ENCODE measurements around the gene RACGAP1.
A peak's percentile ranks its signal among the peaks of the same experiment; 100 is the strongest.
"Not testable (repeated sequence)": the region's sequence is repeated elsewhere in the genome, so short reads cannot be mapped to it uniquely, and the experiment has no call there.

Gene RACGAP1

GRCh38 chr12:50049254-50050118 is 24.2 kb upstream of the RACGAP1 start:
- H3K36me3 Mint-ChIP-seq: peaks cover 3% of the 10 kb centered on the region
- no peak overlapping the region for H3K4me3 Mint-ChIP-seq
- no peak overlapping the region for H3K27ac Mint-ChIP-seq
- H3K27me3 Mint-ChIP-seq: peaks cover 23% of the 10 kb centered on the region
- H3K4me1 Mint-ChIP-seq (ENCODE audit: low read depth): peaks cover 6% of the 10 kb centered on the region
- no peaks in the 10 kb centered on the region for H3K9me3 Mint-ChIP-seq (ENCODE audit: low read depth)

GRCh38 chr12:50047693-50048250 is 22.5 kb upstream of the RACGAP1 start:
- Mint-ChIP-seq H3K4me1 (ENCODE audit: low read depth) (peaks cover 18% of the 10 kb centered on the region), H3K27me3 (peaks cover 20% of the 10 kb centered on the region), H3K36me3 (peaks cover 3% of the 10 kb centered on the region), H3K4me3 (no peak overlapping the region), H3K27ac (no peak overlapping the region), H3K9me3 (ENCODE audit: low read depth) (no peaks in the 10 kb centered on the region)

- Mint-ChIP-seq H3K9me3 (ENCODE audit: low read depth) (no peaks in the 10 kb centered on the region), H3K4me3 (peak overlapping the region; percentile 27), H3K27ac (peak overlapping the region; percentile 85), H3K4me1 (ENCODE audit: low read depth) (peaks cover 20% of the 10 kb centered on the region), H3K36me3 (no peaks in the 10 kb centered on the region), H3K27me3 (no peaks in the 10 kb centered on the region)
Measured at GRCh38 chr12:50043854-50044253, 18.6 kb upstream of the RACGAP1 start.

DNA sequence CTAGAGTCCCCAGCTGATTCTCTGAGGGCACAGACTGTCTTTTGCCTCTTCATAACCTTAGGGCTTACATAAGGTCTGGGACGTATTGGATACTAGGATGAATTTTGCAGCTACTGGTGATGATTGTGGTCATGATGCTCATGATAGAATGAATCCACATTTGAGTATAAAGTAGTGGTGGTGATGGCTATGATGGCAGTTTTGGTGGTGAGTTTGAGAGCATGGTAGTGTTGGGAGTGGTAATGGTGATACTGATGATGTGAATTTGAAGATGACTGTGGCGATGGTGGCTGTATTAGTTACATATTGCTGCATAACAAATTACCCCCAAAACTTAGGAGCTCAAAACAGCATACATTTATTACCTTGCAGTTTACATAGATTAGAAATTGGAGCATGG is 18.0 kb upstream of the RACGAP1 start:
- Mint-ChIP-seq H3K9me3 (ENCODE audit: low read depth) (no peaks in the 10 kb centered on the region), H3K4me3 (peak overlapping the region; percentile 8), H3K27ac (peak overlapping the region; percentile 85), H3K36me3 (no peaks in the 10 kb centered on the region), H3K27me3 (no peaks in the 10 kb centered on the region), H3K4me1 (ENCODE audit: low read depth) (peaks cover 20% of the 10 kb centered on the region)

GRCh38 chr12:50042693-50043092 is 17.4 kb upstream of the RACGAP1 start:
- H3K4me1 Mint-ChIP-seq (ENCODE audit: low read depth): peaks cover 20% of the 10 kb centered on the region
- H3K4me3 Mint-ChIP-seq: no peak overlapping the region
- H3K36me3 Mint-ChIP-seq: no peaks in the 10 kb centered on the region
- no peak overlapping the region for H3K27ac Mint-ChIP-seq
- no peaks in the 10 kb centered on the region for H3K9me3 Mint-ChIP-seq (ENCODE audit: low read depth)
- H3K27me3 Mint-ChIP-seq: no peaks in the 10 kb centered on the region

GRCh38 chr12:50041962-50042361 is 16.7 kb upstream of the RACGAP1 start:
- H3K9me3 Mint-ChIP-seq (ENCODE audit: low read depth): no peaks in the 10 kb centered on the region

DNA sequence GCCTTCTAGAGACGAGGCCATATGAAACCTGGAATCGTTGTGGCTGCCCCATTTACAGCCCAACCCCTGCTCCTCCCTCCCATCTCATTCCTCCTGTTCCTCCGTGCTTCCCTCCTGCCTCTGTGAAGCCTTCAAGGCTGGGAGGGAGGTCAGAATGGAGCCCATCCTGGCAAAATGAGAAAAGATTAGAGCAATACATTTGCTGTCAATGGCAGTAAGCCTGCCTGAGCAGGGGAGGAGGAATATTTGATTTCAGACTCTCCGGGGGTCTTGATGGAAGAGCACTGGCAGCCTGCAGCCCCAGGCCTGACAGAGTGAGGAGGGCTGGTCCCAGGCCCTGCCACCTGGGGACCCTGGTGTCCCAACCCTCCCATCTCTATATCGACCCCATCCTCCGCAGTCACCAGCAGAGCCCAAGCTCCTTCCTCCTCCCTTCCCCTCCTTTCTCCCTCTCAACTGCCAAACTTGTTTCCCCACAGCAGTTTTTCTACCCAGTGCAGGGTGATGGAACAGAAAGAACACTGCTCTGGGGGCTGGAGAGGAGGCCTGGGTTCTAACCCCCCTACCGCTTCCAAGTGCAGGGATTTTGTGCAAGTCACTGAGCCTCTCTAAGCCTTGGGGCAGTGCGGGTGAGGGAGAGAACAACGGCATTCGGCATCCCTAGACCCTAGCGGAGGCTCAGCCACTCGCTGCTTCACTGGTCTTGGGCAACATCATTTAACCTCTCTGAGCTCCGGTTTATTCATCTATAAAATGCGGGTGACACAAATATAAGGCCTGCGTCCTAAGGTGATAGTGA is 16.0 kb upstream of the RACGAP1 start:
- no peaks in the 10 kb centered on the region for H3K9me3 Mint-ChIP-seq (ENCODE audit: low read depth)
- peaks cover 20% of the 10 kb centered on the region for H3K4me1 Mint-ChIP-seq (ENCODE audit: low read depth)
- H3K4me3 Mint-ChIP-seq: no peak overlapping the region
- peaks cover under 1% of the 10 kb centered on the region for H3K27me3 Mint-ChIP-seq
- no peak overlapping the region for H3K27ac Mint-ChIP-seq
- no peaks in the 10 kb centered on the region for H3K36me3 Mint-ChIP-seq

More at GRCh38 chr12:50041962-50042361, 16.7 kb upstream of the RACGAP1 start:
- H3K27me3 Mint-ChIP-seq: no peaks in the 10 kb centered on the region
- no peak overlapping the region for H3K4me3 Mint-ChIP-seq
- H3K4me1 Mint-ChIP-seq (ENCODE audit: low read depth): peaks cover 20% of the 10 kb centered on the region
- H3K36me3 Mint-ChIP-seq: no peaks in the 10 kb centered on the region
- H3K27ac Mint-ChIP-seq: no peak overlapping the region

DNA sequence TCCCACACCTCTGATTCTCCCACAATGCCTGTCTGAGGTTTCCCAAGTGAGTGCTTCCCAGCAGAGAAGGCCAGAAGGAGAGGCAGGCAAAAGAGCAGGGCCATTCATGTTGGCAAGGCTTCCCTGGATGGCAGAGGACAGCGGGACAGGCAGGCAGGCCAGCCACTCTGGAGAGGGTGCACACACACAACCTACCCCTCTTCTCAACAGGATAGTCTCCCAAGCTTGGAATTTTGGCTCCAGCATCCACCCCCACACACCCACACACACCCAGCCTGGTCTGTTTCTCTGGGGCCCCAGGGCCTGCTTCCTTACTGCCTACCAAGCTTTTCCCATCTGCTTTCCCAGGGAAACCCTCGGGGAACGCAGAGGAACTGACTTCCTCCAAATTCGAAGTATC is 15.4 kb upstream of the RACGAP1 start:
- Mint-ChIP-seq H3K27ac (no peak overlapping the region), H3K9me3 (ENCODE audit: low read depth) (no peaks in the 10 kb centered on the region), H3K27me3 (peaks cover 2% of the 10 kb centered on the region), H3K4me1 (ENCODE audit: low read depth) (peaks cover 20% of the 10 kb centered on the region), H3K36me3 (no peaks in the 10 kb centered on the region), H3K4me3 (no peak overlapping the region)

DNA sequence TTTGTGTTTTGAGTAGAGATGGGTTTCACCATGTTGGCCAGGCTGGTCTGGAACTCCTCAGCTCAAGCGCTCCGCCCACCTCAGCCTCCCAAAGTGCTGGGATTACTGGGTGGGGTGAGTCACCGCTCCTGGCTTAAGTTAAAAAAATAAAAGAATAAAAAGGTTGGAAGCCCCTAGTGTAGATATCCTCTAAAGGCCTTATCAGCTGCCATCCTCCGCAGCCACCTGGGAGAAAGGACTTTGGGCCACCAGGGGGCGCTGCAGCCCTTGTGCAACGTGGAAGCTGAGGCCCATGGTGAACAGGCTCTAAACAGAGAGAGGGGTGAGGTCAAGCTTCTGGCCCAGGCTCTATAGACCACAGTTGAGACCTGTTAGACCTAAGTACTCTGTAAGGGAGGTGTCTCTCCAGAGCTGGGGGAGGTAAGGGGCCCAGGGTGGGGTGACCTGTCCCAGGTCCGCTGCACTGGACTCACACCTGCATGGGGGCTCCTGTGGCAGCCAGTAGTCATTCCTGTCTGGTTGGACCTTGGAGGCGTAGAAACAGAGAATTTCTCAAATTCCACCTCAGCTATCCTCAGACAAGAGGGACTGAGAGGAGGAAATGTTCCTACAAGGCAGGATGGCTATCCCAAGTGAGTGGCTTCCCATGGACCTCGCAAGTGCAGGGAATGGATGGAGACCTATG is 14.0 kb upstream of the RACGAP1 start:
- H3K9me3 Mint-ChIP-seq (ENCODE audit: low read depth): no peaks in the 10 kb centered on the region
- H3K27ac Mint-ChIP-seq: no peak overlapping the region
- H3K4me1 Mint-ChIP-seq (ENCODE audit: low read depth): peaks cover 20% of the 10 kb centered on the region
- no peak overlapping the region for H3K4me3 Mint-ChIP-seq
- H3K27me3 Mint-ChIP-seq: peaks cover 5% of the 10 kb centered on the region
- no peaks in the 10 kb centered on the region for H3K36me3 Mint-ChIP-seq

GRCh38 chr12:50038336-50038735 is 13.0 kb upstream of the RACGAP1 start:
- Mint-ChIP-seq H3K36me3 (no peaks in the 10 kb centered on the region), H3K9me3 (ENCODE audit: low read depth) (no peaks in the 10 kb centered on the region), H3K4me1 (ENCODE audit: low read depth) (peaks cover 11% of the 10 kb centered on the region), H3K27me3 (peaks cover 5% of the 10 kb centered on the region), H3K4me3 (no peak overlapping the region), H3K27ac (no peak overlapping the region)

- H3K4me1 Mint-ChIP-seq (ENCODE audit: low read depth): no peaks in the 10 kb centered on the region
- H3K4me3 Mint-ChIP-seq: no peak overlapping the region
- H3K27ac Mint-ChIP-seq: no peak overlapping the region
- H3K9me3 Mint-ChIP-seq (ENCODE audit: low read depth): no peaks in the 10 kb centered on the region
- H3K36me3 Mint-ChIP-seq: no peaks in the 10 kb centered on the region
- peaks cover 8% of the 10 kb centered on the region for H3K27me3 Mint-ChIP-seq
Measured at GRCh38 chr12:50032854-50033581, 7.7 kb upstream of the RACGAP1 start.

DNA sequence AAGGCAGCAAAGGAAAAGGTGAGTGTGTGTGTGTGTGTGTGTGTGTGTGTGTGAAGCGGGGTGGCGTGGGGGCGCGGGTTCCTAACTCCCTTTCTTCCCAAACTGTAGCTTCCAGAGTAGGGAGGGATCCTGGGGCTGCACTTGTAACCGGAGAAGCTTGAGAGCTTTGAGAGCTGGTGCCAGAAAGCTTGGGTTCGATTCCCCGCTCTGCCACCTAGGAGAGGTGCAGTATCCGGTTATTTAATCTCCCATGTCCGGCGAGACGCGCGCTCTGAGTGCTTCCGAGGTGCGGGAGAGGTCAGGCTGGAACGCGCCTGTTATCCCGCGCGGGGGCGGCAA is 7.2 kb upstream of the RACGAP1 start:
- no peak overlapping the region for H3K27ac Mint-ChIP-seq
- H3K9me3 Mint-ChIP-seq (ENCODE audit: low read depth): no peaks in the 10 kb centered on the region
- no peaks in the 10 kb centered on the region for H3K36me3 Mint-ChIP-seq
- peaks cover 8% of the 10 kb centered on the region for H3K27me3 Mint-ChIP-seq
- no peaks in the 10 kb centered on the region for H3K4me1 Mint-ChIP-seq (ENCODE audit: low read depth)
- no peak overlapping the region for H3K4me3 Mint-ChIP-seq

GRCh38 chr12:50030449-50030848 is 5.2 kb upstream of the RACGAP1 start:
- not testable (repeated sequence) for H3K36me3 Mint-ChIP-seq; H3K9me3 Mint-ChIP-seq (ENCODE audit: low read depth); H3K27ac Mint-ChIP-seq; H3K27me3 Mint-ChIP-seq; H3K4me3 Mint-ChIP-seq; H3K4me1 Mint-ChIP-seq (ENCODE audit: low read depth)

DNA sequence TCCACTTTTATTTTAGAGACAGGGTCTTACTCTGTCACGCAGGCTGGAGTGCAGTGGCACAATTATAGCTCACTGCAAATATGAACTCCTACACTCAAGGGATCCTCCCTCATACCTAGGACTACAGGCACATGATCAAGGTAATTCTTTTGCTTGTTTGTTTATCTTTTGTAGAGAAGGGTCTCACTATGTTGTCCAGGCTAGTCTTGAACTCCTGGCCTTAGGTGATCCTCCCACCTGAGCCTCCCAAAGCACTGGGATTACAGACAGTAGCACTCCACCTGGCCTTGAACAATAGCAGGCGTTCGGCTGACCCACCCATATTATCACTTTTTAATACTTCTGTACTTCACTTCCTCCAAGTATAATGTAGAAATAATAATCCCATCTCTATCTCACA is 1.4 kb upstream of the RACGAP1 start:
- Mint-ChIP-seq H3K27me3 (peaks cover 3% of the 10 kb centered on the region), H3K27ac (no peak overlapping the region), H3K4me3 (no peak overlapping the region), H3K4me1 (ENCODE audit: low read depth) (peaks cover 15% of the 10 kb centered on the region), H3K36me3 (peaks cover 2% of the 10 kb centered on the region), H3K9me3 (ENCODE audit: low read depth) (peaks cover 2% of the 10 kb centered on the region)
